Measurements from ENCODE around the gene CHAF1A. TPM values are rescaled to one million over a fixed set of nuclear protein-coding genes. Genes with fewer than 3 reads are reported as not detected.

Gene CHAF1A
- total RNA-seq, 1 experiment from 2014 or later = 16.7 TPM

DNA sequence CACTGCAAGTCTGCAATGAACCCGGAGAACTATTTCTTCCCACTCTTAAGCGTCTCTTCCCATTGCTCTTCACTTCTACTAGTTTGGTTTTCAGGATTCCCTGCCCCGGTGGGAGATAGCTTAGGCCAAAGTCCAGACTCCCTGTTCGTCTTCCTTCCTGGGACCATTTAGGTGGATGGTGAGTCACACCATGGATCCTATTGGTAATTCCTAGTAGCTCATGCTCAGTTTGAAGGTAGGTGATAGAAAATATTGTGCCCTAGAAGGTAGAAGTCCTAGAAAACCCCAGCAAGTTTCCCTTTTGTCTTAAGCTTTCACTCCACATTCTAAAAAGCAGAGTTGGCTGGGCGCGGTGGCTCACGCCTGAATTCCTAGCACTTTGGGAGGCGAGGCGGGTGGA, 13.8 kb downstream of the CHAF1A start:
- TF ChIP-seq, protein P1, sequence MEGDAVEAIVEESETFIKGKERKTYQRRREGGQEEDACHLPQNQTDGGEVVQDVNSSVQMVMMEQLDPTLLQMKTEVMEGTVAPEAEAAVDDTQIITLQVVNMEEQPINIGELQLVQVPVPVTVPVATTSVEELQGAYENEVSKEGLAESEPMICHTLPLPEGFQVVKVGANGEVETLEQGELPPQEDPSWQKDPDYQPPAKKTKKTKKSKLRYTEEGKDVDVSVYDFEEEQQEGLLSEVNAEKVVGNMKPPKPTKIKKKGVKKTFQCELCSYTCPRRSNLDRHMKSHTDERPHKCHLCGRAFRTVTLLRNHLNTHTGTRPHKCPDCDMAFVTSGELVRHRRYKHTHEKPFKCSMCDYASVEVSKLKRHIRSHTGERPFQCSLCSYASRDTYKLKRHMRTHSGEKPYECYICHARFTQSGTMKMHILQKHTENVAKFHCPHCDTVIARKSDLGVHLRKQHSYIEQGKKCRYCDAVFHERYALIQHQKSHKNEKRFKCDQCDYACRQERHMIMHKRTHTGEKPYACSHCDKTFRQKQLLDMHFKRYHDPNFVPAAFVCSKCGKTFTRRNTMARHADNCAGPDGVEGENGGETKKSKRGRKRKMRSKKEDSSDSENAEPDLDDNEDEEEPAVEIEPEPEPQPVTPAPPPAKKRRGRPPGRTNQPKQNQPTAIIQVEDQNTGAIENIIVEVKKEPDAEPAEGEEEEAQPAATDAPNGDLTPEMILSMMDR (IDR thresholded peaks at IDR 0.05; ENCODE audit: unreplicated experiment) = no peak
- ChIA-PET POLR2A (interaction anchor here (0.9 to 1.0 kb wide), 3 partner anchors 13 to 28 kb away, joined by 3 to 5 read pairs (median 4); no protein-coding TSS in a partner anchor), CTCF (interaction anchor here (0.7 to 1.6 kb wide), 2 partner anchors 16 to 45 kb away, joined by 4 to 6 read pairs; partner anchors contain the start of gene SH3GL1)
- no peaks in the 10 kb centered on the region for H3K9me3 Mint-ChIP-seq (ENCODE audit: unreplicated experiment)
- no peaks in the 10 kb centered on the region for H3K4me1 Mint-ChIP-seq (ENCODE audit: insufficient read depth, unreplicated experiment)
- no peaks in the 10 kb centered on the region for H3K27me3 Mint-ChIP-seq (ENCODE audit: insufficient read depth, unreplicated experiment)
- no peak overlapping the region for H3K27ac Mint-ChIP-seq (ENCODE audit: low read depth, unreplicated experiment)
- H3K4me3 Mint-ChIP-seq (ENCODE audit: unreplicated experiment) = no peak overlapping the region
- no TSS peak for BruUV-seq (replicated peaks)
- intact Hi-C loops (cut with micrococcal nuclease) = no loop called here
- H3K36me3 Mint-ChIP-seq (ENCODE audit: insufficient read depth, unreplicated experiment) = peaks cover 39% of the 10 kb centered on the region
- no peak for DNase-seq (ENCODE audit: unreplicated experiment)

- no TSS peak for BruUV-seq (replicated peaks)
- intact Hi-C loops (cut with micrococcal nuclease) = no loop called here
- Mint-ChIP-seq H3K27ac (ENCODE audit: low read depth, unreplicated experiment) (no peak overlapping the region), H3K36me3 (ENCODE audit: insufficient read depth, unreplicated experiment) (peaks cover 42% of the 10 kb centered on the region), H3K4me3 (ENCODE audit: unreplicated experiment) (no peak overlapping the region), H3K9me3 (ENCODE audit: unreplicated experiment) (no peaks in the 10 kb centered on the region), H3K27me3 (ENCODE audit: insufficient read depth, unreplicated experiment) (no peaks in the 10 kb centered on the region), H3K4me1 (ENCODE audit: insufficient read depth, unreplicated experiment) (no peaks in the 10 kb centered on the region)
- CTCF ChIA-PET = interaction anchor here (0.6 to 0.7 kb wide), 2 partner anchors 138 to 164 kb away, joined by 3 read pairs; no protein-coding TSS in a partner anchor
- DNase-seq (ENCODE audit: unreplicated experiment) = no peak
- POLR2A ChIA-PET = no interaction called here
- TF ChIP-seq, protein P1 (IDR thresholded peaks at IDR 0.05; ENCODE audit: unreplicated experiment) = no peak
These were observed 21.1 kb downstream of the CHAF1A start for GRCh38 chr19:4423416-4424126.

DNA sequence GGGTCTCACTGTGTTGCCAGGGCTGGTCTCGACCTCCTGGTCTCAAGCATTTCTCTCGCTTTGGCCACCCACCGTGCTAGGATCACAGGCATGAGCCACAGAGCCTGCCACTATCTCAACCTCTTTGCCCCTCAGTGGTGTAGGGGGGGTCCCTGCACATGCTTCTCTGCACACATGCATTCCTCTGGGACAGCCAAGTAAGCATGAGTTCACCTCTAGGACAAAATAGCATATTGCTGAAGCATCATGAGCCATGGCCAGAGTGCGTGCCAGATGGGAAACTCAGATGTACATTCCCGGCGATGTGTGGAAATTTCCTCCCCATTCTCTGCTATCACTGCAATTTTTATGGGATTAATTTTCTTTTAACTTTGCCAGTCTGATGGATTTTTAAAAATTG, 23.1 kb downstream of the CHAF1A start:
- ChIA-PET CTCF (no interaction called here), POLR2A (no interaction called here)
- no peak overlapping the region for H3K4me3 Mint-ChIP-seq (ENCODE audit: unreplicated experiment)
- no TSS peak for BruUV-seq (replicated peaks)
- H3K4me1 Mint-ChIP-seq (ENCODE audit: insufficient read depth, unreplicated experiment) = no peaks in the 10 kb centered on the region
- H3K36me3 Mint-ChIP-seq (ENCODE audit: insufficient read depth, unreplicated experiment) = peaks cover 47% of the 10 kb centered on the region
- DNase-seq (ENCODE audit: unreplicated experiment) = no peak
- intact Hi-C loops (cut with micrococcal nuclease) = no loop called here
- H3K27me3 Mint-ChIP-seq (ENCODE audit: insufficient read depth, unreplicated experiment) = no peaks in the 10 kb centered on the region
- no peak overlapping the region for H3K27ac Mint-ChIP-seq (ENCODE audit: low read depth, unreplicated experiment)
- no peaks in the 10 kb centered on the region for H3K9me3 Mint-ChIP-seq (ENCODE audit: unreplicated experiment)
- TF ChIP-seq, protein P1 (IDR thresholded peaks at IDR 0.05; ENCODE audit: unreplicated experiment) = no peak

GRCh38 chr19:4428326-4428975, 26.0 kb downstream of the CHAF1A start:
- no peak for DNase-seq (ENCODE audit: unreplicated experiment)
- ChIA-PET POLR2A (no interaction called here), CTCF (interaction anchor here (0.7 kb wide), 1 partner anchor 145 kb away, joined by 3 read pairs; no protein-coding TSS in a partner anchor)
- Mint-ChIP-seq H3K27ac (ENCODE audit: low read depth, unreplicated experiment) (no peak overlapping the region), H3K4me1 (ENCODE audit: insufficient read depth, unreplicated experiment) (no peaks in the 10 kb centered on the region), H3K27me3 (ENCODE audit: insufficient read depth, unreplicated experiment) (no peaks in the 10 kb centered on the region), H3K9me3 (ENCODE audit: unreplicated experiment) (no peaks in the 10 kb centered on the region), H3K36me3 (ENCODE audit: insufficient read depth, unreplicated experiment) (peaks cover 62% of the 10 kb centered on the region), H3K4me3 (ENCODE audit: unreplicated experiment) (no peak overlapping the region)
- TF ChIP-seq, protein P1 (IDR thresholded peaks at IDR 0.05; ENCODE audit: unreplicated experiment) = no peak
- intact Hi-C loops (cut with micrococcal nuclease) = no loop called here
- BruUV-seq (replicated peaks) = no TSS peak
